Measurements from ENCODE around the gene RUNX2. TPM values are rescaled to one million over a fixed set of nuclear protein-coding genes. Genes with fewer than 3 reads are reported as not detected.

Gene RUNX2
- total and polyA plus RNA-seq, 10 of the 15 experiments (the other 5 are each of a cell fraction or from before 2014, with no cell fraction given) = 0.01 to 0.77 (median 0.15) TPM; not detected in 3

DNA sequence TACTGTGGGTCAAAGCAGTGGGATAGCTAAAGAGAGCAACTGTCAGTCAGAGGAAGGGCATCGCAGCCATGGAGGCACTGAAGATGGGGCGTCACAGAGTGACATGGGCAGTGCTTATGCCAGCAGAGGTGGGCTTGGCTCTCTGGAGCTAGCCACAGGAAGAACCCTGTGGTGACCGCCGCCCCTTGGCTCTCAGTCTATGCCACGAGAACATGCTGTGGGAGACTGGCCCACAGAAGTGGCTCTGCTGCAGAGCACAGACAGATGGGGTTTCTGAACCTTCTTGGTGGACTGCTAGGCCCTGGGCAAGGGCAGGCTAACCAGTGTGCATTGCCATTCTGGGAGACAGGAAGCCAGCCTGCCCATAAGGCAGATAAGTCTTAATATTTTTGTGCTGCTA is 339.6 kb downstream of the RUNX2 start:
- FAIRE-seq = no peak
- ATAC-seq = no peak
- intact Hi-C loops (cut with micrococcal nuclease; ENCODE audit: unreplicated experiment) = no loop called here

DNA sequence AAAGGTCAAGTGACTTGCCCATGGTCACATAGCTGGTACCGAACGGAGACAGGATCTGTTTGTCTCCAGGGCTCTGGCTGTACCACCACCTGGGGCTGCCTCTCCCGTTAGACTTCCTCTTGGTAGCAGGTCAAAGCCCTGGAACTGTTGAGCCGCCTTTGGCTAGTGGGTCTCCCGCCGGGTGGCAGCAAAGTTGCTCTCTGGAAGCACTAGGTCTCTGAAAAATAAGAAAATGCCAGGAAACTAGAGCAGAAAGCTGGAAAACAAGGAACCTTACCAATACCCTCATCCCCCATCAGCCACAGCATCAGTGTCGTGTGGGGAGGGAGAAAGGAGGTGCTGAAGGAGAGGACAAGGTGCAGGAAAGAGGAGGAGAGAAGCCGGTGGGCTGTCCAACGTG is 340.6 kb downstream of the RUNX2 start:
- Histone ChIP-seq H3K27ac (ENCODE audit: control insufficient read depth, insufficient read depth) (no peak overlapping the region), H3K4me1 (ENCODE audit: control insufficient read depth, insufficient read depth, low read length) (no peaks in the 10 kb centered on the region), H2AFZ (ENCODE audit: control insufficient read depth, low read depth, low read length) (no peak overlapping the region), H3K79me2 (ENCODE audit: control insufficient read depth, insufficient read depth, low read length) (no peaks in the 10 kb centered on the region), H3K9ac (ENCODE audit: control insufficient read depth, insufficient read depth, low read length) (no peak overlapping the region), H4K20me1 (ENCODE audit: control insufficient read depth, insufficient read depth) (peaks cover 5% of the 10 kb centered on the region; the same call in 1 of the 2 replicates), H3K9me3 (replicated peaks; ENCODE audit: control insufficient read depth, insufficient read depth, low read length) (no peaks in the 10 kb centered on the region), H3K4me3 (no peak overlapping the region), H3K27me3 (replicated peaks in 1 of 2; ENCODE audit: control insufficient read depth in 2 of 2, insufficient read depth in 2 of 2, low read length in 1 of 2) (peaks cover 0 to 6% of the 10 kb centered on the region in 2 experiments; a peak in 3 of 4 replicates), H3K36me3 (ENCODE audit: control insufficient read depth in 2 of 2, insufficient read depth in 2 of 2, low read length in 1 of 2) (no peaks in the 10 kb centered on the region), H3K4me2 (ENCODE audit: control insufficient read depth, insufficient read depth) (no peak overlapping the region)
- ChIA-PET RAD21 (ENCODE audit: unreplicated experiment) (no interaction called here), SMC1A (ENCODE audit: uncharacterized antibody, unreplicated experiment) (no interaction called here), CTCF (no interaction called here), POLR2A (no interaction called here)
- intact Hi-C loops (cut with micrococcal nuclease; ENCODE audit: unreplicated experiment) = no loop called here
- FAIRE-seq = no peak
- no peak for TF ChIP-seq CBX3 (IDR thresholded peaks at IDR 0.05; ENCODE audit: borderline replicate concordance, low read depth)
- TF ChIP-seq, protein P1, sequence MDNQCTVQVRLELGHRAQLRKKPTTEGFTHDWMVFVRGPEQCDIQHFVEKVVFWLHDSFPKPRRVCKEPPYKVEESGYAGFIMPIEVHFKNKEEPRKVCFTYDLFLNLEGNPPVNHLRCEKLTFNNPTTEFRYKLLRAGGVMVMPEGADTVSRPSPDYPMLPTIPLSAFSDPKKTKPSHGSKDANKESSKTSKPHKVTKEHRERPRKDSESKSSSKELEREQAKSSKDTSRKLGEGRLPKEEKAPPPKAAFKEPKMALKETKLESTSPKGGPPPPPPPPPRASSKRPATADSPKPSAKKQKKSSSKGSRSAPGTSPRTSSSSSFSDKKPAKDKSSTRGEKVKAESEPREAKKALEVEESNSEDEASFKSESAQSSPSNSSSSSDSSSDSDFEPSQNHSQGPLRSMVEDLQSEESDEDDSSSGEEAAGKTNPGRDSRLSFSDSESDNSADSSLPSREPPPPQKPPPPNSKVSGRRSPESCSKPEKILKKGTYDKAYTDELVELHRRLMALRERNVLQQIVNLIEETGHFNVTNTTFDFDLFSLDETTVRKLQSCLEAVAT (IDR thresholded peaks at IDR 0.05) = no peak
- TF ChIP-seq BACH1 (IDR thresholded peaks at IDR 0.05; ENCODE audit: borderline replicate concordance) = no peak
- no peak for TF ChIP-seq NR2C1 (IDR thresholded peaks at IDR 0.05)
- no peak for TF ChIP-seq SMAD1 (IDR thresholded peaks at IDR 0.05; ENCODE audit: low read depth, partially characterized antibody)
- peak; percentile 31; the same call in 1 of the 2 replicates for TF ChIP-seq RAD21 (IDR thresholded peaks at IDR 0.05; ENCODE audit: insufficient read depth, low read depth, low read length)
- in situ Hi-C loops (cut with MboI) = no loop called here
- DNase-seq (ENCODE audit: low read depth, low spot score) = no peak
- no TSS peak for BruUV-seq (replicated peaks)
- no peak for ATAC-seq
- 70% methylated on average over 9 of the region's 9 CpGs for WGBS (ENCODE audit: insufficient coverage, insufficient replicate concordance, low lambda C conversion rate, missing lambda C conversion rate)

More for the DNA sequence above, 339.6 kb downstream of the RUNX2 start:
- H3K4me1 ChIP-seq (ENCODE audit: control insufficient read depth, insufficient read depth, low read length) = no peaks in the 10 kb centered on the region
- ChIA-PET POLR2A (no interaction called here), RAD21 (ENCODE audit: unreplicated experiment) (no interaction called here), CTCF (interaction anchor here (1.2 kb wide), 1 partner anchor 50 kb away, joined by 4 read pairs; no protein-coding TSS in a partner anchor), SMC1A (ENCODE audit: uncharacterized antibody, unreplicated experiment) (no interaction called here)
- no peaks in the 10 kb centered on the region for H3K36me3 ChIP-seq (ENCODE audit: control insufficient read depth in 2 of 2, insufficient read depth in 2 of 2, low read length in 1 of 2)
- H3K27me3 ChIP-seq (replicated peaks in 1 of 2; ENCODE audit: control insufficient read depth in 2 of 2, insufficient read depth in 2 of 2, low read length in 1 of 2) = peaks cover 1 to 10% of the 10 kb centered on the region in 2 experiments; a peak in 3 of 4 replicates
- no peak overlapping the region for H3K9ac ChIP-seq (ENCODE audit: control insufficient read depth, insufficient read depth, low read length)
- no peak overlapping the region for H2AFZ ChIP-seq (ENCODE audit: control insufficient read depth, low read depth, low read length)
- H4K20me1 ChIP-seq (ENCODE audit: control insufficient read depth, insufficient read depth) = peaks cover 5% of the 10 kb centered on the region; the same call in 1 of the 2 replicates
- H3K4me3 ChIP-seq = no peak overlapping the region
- TF ChIP-seq CBX3 (IDR thresholded peaks at IDR 0.05; ENCODE audit: borderline replicate concordance, low read depth) (no peak), NBN (IDR thresholded peaks at IDR 0.05) (no peak), CREB1 (IDR thresholded peaks at IDR 0.05; ENCODE audit: low read depth) (no peak), KLF5 (IDR thresholded peaks at IDR 0.05; ENCODE audit: partially characterized antibody) (no peak)
- TF ChIP-seq, protein P2, sequence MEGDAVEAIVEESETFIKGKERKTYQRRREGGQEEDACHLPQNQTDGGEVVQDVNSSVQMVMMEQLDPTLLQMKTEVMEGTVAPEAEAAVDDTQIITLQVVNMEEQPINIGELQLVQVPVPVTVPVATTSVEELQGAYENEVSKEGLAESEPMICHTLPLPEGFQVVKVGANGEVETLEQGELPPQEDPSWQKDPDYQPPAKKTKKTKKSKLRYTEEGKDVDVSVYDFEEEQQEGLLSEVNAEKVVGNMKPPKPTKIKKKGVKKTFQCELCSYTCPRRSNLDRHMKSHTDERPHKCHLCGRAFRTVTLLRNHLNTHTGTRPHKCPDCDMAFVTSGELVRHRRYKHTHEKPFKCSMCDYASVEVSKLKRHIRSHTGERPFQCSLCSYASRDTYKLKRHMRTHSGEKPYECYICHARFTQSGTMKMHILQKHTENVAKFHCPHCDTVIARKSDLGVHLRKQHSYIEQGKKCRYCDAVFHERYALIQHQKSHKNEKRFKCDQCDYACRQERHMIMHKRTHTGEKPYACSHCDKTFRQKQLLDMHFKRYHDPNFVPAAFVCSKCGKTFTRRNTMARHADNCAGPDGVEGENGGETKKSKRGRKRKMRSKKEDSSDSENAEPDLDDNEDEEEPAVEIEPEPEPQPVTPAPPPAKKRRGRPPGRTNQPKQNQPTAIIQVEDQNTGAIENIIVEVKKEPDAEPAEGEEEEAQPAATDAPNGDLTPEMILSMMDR (IDR thresholded peaks at IDR 0.05 in 2 of 3, conservative IDR thresholded peaks at IDR 0.05 in 1 of 3; ENCODE audit: control insufficient read depth in 2 of 3, extremely low read depth in 1 of 3, insufficient read depth in 1 of 3, low read depth in 3 of 3, low read length in 3 of 3) = no peak
- in situ Hi-C loops (cut with MboI) = no loop called here
- no TSS peak for BruUV-seq (replicated peaks)
- no peak overlapping the region for H3K27ac ChIP-seq (ENCODE audit: control insufficient read depth, insufficient read depth)
- H3K4me2 ChIP-seq (ENCODE audit: control insufficient read depth, insufficient read depth) = no peak overlapping the region
- H3K9me3 ChIP-seq (replicated peaks; ENCODE audit: control insufficient read depth, insufficient read depth, low read length) = no peaks in the 10 kb centered on the region
- WGBS (ENCODE audit: insufficient coverage, insufficient replicate concordance, low lambda C conversion rate, missing lambda C conversion rate) = 54% methylated on average over 5 of the region's 5 CpGs
- DNase-seq (ENCODE audit: low read depth, low spot score) = no peak
- no peaks in the 10 kb centered on the region for H3K79me2 ChIP-seq (ENCODE audit: control insufficient read depth, insufficient read depth, low read length)
